Left ventricle myocardium inferior (tissue), 1 donor: ENCODE data around the gene XRCC4. TPM values are rescaled to one million over a fixed set of nuclear protein-coding genes. Genes with fewer than 3 reads are reported as not detected.

Source experiments
- DNase-seq: peaks from one replicate; pipeline ENCODE4 v3.0.0-alpha.2; 2020
- H3K27ac ChIP-seq: fragments of 200-600 bp; replicated peaks from 2 replicates; pipeline ENCODE4 v1.8.0; 2021
- H3K27me3 ChIP-seq: fragments of 200-600 bp; 2 replicates; pipeline ENCODE4 v1.8.0; 2021; ENCODE audit warnings: low read depth
- H3K36me3 ChIP-seq: fragments of 200-600 bp; 2 replicates; pipeline ENCODE4 v1.8.0; 2021
- H3K4me1 ChIP-seq: fragments of 200-600 bp; 2 replicates; pipeline ENCODE4 v1.8.0; 2021
- H3K4me3 ChIP-seq: fragments of 200-600 bp; 2 replicates; pipeline ENCODE4 v1.8.0; 2021; ENCODE audit warnings: mild to moderate bottlenecking, moderate library complexity
- H3K9me3 ChIP-seq: fragments of 200-600 bp; replicated peaks from 2 replicates; pipeline ENCODE4 v1.8.0; 2021
- CTCF ChIP-seq: fragments of 200-600 bp; IDR thresholded peaks from 2 replicates; pipeline ENCODE4 v1.8.0; 2021; ENCODE audit warnings: antibody characterized with exemption, mild to moderate bottlenecking, borderline replicate concordance
- intact Hi-C: fragments of 100-400 bp; cut with micrococcal nuclease; formaldehyde crosslinking; loops from one replicate; pipeline ENCODE4 v1.11.0; 2022
- total RNA-seq: library from RNA; stranded (reverse); fragmentation: NEBNext Ultra II Directional; extraction: Animal tissue kit (Norgen Biotek cat#: 25700); gene quantifications from one replicate; pipeline ENCODE4 v1.2.1, GENCODE V29; 2021
- donor health status: DM: no; HTN: yes; CAD: no; lungs with severe emphysema.

XRCC4 gene
- total RNA-seq, 1 donor from 2014 or later, result 5.2 TPM

GRCh38 chr5:83142526-83142925, 65.2 kb downstream of the XRCC4 start:
- Histone ChIP-seq H3K4me1 (peaks cover 16% of the 10 kb centered on the region), H3K27ac (no peak overlapping the region), H3K36me3 (no peaks in the 10 kb centered on the region), H3K4me3 (no peak overlapping the region), H3K27me3 (no peaks in the 10 kb centered on the region), H3K9me3 (no peaks in the 10 kb centered on the region)
- no peak for DNase-seq
- intact Hi-C loops, result no loop called here
- TF ChIP-seq CTCF, result no peak

- TF ChIP-seq CTCF, result no peak
- no peak overlapping the region for H3K4me3 ChIP-seq
- H3K36me3 ChIP-seq, result no peaks in the 10 kb centered on the region
- intact Hi-C loops, result no loop called here
- H3K27ac ChIP-seq, result no peak overlapping the region
- H3K4me1 ChIP-seq, result peaks cover 10% of the 10 kb centered on the region
- no peaks in the 10 kb centered on the region for H3K27me3 ChIP-seq
- DNase-seq, result no peak
- H3K9me3 ChIP-seq, result no peaks in the 10 kb centered on the region
These were observed 67.9 kb downstream of the XRCC4 start for GRCh38 chr5:83145241-83145640.

- peaks cover 10% of the 10 kb centered on the region for H3K4me1 ChIP-seq
- H3K27me3 ChIP-seq, result no peaks in the 10 kb centered on the region
- intact Hi-C loops, result no loop called here
- no peak overlapping the region for H3K4me3 ChIP-seq
- no peaks in the 10 kb centered on the region for H3K9me3 ChIP-seq
- no peaks in the 10 kb centered on the region for H3K36me3 ChIP-seq
- no peak overlapping the region for H3K27ac ChIP-seq
- DNase-seq, result no peak
- no peak for TF ChIP-seq CTCF
These were observed 68.6 kb downstream of the XRCC4 start for GRCh38 chr5:83145882-83146331.

- no peak overlapping the region for H3K27ac ChIP-seq
- intact Hi-C loops, result no loop called here
- H3K9me3 ChIP-seq, result no peaks in the 10 kb centered on the region
- H3K4me3 ChIP-seq, result no peak overlapping the region
- peaks cover 10% of the 10 kb centered on the region for H3K4me1 ChIP-seq
- TF ChIP-seq CTCF, result no peak
- DNase-seq, result no peak
- no peaks in the 10 kb centered on the region for H3K27me3 ChIP-seq
- no peaks in the 10 kb centered on the region for H3K36me3 ChIP-seq
These were observed 69.1 kb downstream of the XRCC4 start for GRCh38 chr5:83146441-83146840.

GRCh38 chr5:83147593-83147992, 70.2 kb downstream of the XRCC4 start:
- no peaks in the 10 kb centered on the region for H3K9me3 ChIP-seq
- H3K27me3 ChIP-seq, result no peaks in the 10 kb centered on the region
- DNase-seq, result no peak
- H3K4me3 ChIP-seq, result no peak overlapping the region
- no peak for TF ChIP-seq CTCF
- intact Hi-C loops, result no loop called here
- H3K36me3 ChIP-seq, result no peaks in the 10 kb centered on the region
- peaks cover 10% of the 10 kb centered on the region for H3K4me1 ChIP-seq
- H3K27ac ChIP-seq, result no peak overlapping the region

- intact Hi-C loops, result no loop called here
- no peak for TF ChIP-seq CTCF
- no peaks in the 10 kb centered on the region for H3K9me3 ChIP-seq
These were observed 71.0 kb downstream of the XRCC4 start for GRCh38 chr5:83148370-83148769.

More at GRCh38 chr5:83148370-83148769, 71.0 kb downstream of the XRCC4 start:
- H3K36me3 ChIP-seq, result no peaks in the 10 kb centered on the region
- no peak for DNase-seq
- no peaks in the 10 kb centered on the region for H3K27me3 ChIP-seq
- no peak overlapping the region for H3K4me3 ChIP-seq
- H3K27ac ChIP-seq, result no peak overlapping the region
- H3K4me1 ChIP-seq, result peaks cover 10% of the 10 kb centered on the region
